BLaER1 (cell line): Measurements from ENCODE around the gene ACAP2.
A peak's percentile ranks its signal among the peaks of the same experiment; 100 is the strongest.
"Not testable (repeated sequence)": the region's sequence is repeated elsewhere in the genome, so short reads cannot be mapped to it uniquely, and the experiment has no call there.

ENCODE experiments used
- H3K27ac ChIP-seq: shearing (Covaris generic); formaldehyde crosslinking; 2 replicates; pipeline ENCODE4 v1.8.1; 2022
- H3K27me3 ChIP-seq: shearing (Covaris generic); formaldehyde crosslinking; 2 replicates; pipeline ENCODE4 v1.8.1; 2022
- H3K36me3 ChIP-seq: shearing (Covaris generic); formaldehyde crosslinking; 2 replicates; pipeline ENCODE4 v1.8.1; 2022
- H3K4me1 ChIP-seq: shearing (Covaris generic); formaldehyde crosslinking; 2 replicates; pipeline ENCODE4 v1.8.1; 2022
- H3K4me2 ChIP-seq: shearing (Covaris generic); formaldehyde crosslinking; 2 replicates; pipeline ENCODE4 v1.8.1; 2022
- H3K4me3 ChIP-seq: shearing (Covaris generic); formaldehyde crosslinking; 2 replicates; pipeline ENCODE4 v1.8.1; 2022
- H3K9ac ChIP-seq: shearing (Covaris generic); formaldehyde crosslinking; 2 replicates; pipeline ENCODE4 v1.8.1; 2022
- H3K9me3 ChIP-seq: shearing (Covaris generic); formaldehyde crosslinking; 2 replicates; pipeline ENCODE4 v1.8.1; 2022
- H4K20me1 ChIP-seq: shearing (Covaris generic); formaldehyde crosslinking; 2 replicates; pipeline ENCODE4 v1.8.1; 2022
- Cebpa-rat ChIP-seq: shearing (Covaris generic); IDR thresholded peaks from 2 replicates; pipeline ENCODE4 v1.8.1; 2022

ACAP2 gene

DNA sequence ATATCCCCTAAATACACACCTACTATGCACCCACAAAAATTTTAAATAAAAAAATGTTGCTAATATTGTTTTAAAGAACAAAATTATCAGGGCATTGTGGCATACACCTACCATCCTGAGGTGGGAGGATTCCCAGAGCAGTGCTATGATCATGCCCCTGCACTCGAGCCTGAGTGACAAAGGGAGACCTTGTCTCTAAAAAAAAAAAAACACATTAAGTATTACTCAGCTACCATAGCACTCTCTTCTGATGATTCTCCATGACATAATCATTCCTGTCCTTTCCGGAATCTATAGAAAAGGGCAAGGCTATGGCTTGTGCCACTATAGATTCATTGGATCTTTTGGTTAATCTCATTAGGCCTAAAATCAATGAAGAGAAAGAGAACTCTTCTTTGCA lies 77.4 kb downstream of the ACAP2 start:
- no peaks in the 10 kb centered on the region for H3K27me3 ChIP-seq
- H3K4me1 ChIP-seq: no peaks in the 10 kb centered on the region
- H3K9me3 ChIP-seq: peaks cover 9% of the 10 kb centered on the region
- H4K20me1 ChIP-seq: peaks cover 8% of the 10 kb centered on the region; the same call in 1 of the 2 replicates
- peaks cover 64% of the 10 kb centered on the region for H3K36me3 ChIP-seq
- H3K4me3 ChIP-seq: no peak overlapping the region
- no peak for TF ChIP-seq Cebpa-rat
- H3K9ac ChIP-seq: no peak overlapping the region
- no peak overlapping the region for H3K4me2 ChIP-seq
- H3K27ac ChIP-seq: no peak overlapping the region

DNA sequence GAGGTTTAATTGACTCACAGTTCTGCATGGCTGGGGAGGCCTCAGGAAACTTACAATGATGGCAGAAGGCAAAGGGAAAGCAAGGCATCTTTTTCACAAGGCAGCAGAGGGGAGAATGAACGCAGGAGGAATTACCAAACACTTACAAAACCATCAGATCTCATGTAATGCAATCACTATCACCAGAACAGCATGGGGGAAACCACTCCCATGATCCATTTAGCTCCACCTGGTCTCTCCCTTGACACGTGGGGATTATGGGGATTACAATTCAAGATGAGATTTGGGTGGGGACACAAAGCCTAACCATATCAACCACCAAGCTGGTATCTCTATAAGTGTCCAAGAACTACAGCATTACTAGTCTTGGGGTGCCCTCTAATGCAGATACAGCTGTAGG lies 85.0 kb downstream of the ACAP2 start:
- H3K27ac ChIP-seq, H3K9ac ChIP-seq, H3K4me1 ChIP-seq, H3K4me2 ChIP-seq, H3K4me3 ChIP-seq, H3K27me3 ChIP-seq: not testable (repeated sequence)
- Histone ChIP-seq H3K36me3 (peaks cover 49% of the 10 kb centered on the region), H4K20me1 (peaks cover 56% of the 10 kb centered on the region), H3K9me3 (peaks cover 16% of the 10 kb centered on the region)

DNA sequence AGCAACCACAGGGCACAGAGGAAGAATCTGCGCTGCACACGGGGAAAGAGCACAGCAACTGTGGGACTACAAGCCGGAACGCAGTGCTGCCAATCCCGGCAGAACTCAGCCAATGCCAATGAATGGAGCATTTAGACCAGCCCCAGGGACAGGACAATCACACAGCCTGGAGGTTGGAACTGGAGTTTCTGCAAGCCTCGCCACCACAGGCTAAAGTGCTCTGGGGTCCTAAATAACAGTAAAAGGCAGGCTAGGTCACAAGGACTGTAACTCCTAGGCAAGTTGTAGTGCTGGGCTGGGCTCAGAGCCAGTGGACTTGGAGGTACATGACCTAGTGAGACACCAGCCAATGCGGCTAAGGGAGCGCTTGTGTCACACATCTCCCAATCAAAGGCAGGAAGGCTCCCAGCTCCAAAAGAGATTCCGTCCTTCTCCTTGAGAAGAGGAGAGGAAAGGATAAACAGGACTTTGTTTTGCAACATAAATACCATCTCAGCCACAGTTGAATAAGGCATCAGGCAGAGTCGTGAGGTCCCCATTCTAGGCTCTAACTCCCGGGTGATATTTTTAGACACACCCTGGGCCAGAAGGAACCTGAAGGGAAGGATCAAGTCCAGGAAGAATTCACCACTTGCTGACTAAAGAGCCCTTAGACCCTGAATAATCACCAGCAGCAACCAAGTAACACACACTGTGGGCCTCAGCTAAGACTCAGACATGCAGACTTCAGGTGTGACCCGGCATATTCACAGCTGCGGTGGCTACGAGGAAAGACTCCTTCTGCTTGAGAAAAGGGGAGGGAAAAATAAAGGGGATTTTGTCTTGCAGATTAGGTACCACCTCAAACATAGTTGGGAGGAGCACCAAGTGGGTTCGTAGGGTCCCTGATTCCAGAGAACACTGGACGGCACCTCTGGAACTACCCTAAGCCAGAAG lies 86.4 kb downstream of the ACAP2 start:
- Histone ChIP-seq H3K9ac (no peak overlapping the region), H3K27me3 (no peaks in the 10 kb centered on the region), H4K20me1 (peaks cover 61% of the 10 kb centered on the region), H3K9me3 (peaks cover 16% of the 10 kb centered on the region), H3K36me3 (peaks cover 53% of the 10 kb centered on the region), H3K4me2 (no peak overlapping the region), H3K4me3 (no peak overlapping the region), H3K4me1 (no peaks in the 10 kb centered on the region), H3K27ac (no peak overlapping the region)
- TF ChIP-seq Cebpa-rat: no peak

GRCh38 chr3:195354009-195354408 lies 88.8 kb downstream of the ACAP2 start:
- H3K4me3 ChIP-seq, H3K27me3 ChIP-seq, H3K4me1 ChIP-seq, H3K27ac ChIP-seq, H3K4me2 ChIP-seq, H3K9ac ChIP-seq: not testable (repeated sequence)
- H3K36me3 ChIP-seq: peaks cover 62% of the 10 kb centered on the region
- H3K9me3 ChIP-seq: peaks cover 16% of the 10 kb centered on the region
- H4K20me1 ChIP-seq: peaks cover 58% of the 10 kb centered on the region

GRCh38 chr3:195352895-195353488 lies 89.8 kb downstream of the ACAP2 start:
- Histone ChIP-seq H3K27me3 (no peaks in the 10 kb centered on the region), H3K9me3 (peaks cover 16% of the 10 kb centered on the region), H3K4me3 (no peak overlapping the region), H3K4me2 (no peak overlapping the region), H3K4me1 (no peaks in the 10 kb centered on the region), H3K27ac (no peak overlapping the region), H3K9ac (no peak overlapping the region), H4K20me1 (peaks cover 63% of the 10 kb centered on the region), H3K36me3 (peaks cover 65% of the 10 kb centered on the region)
- TF ChIP-seq Cebpa-rat: no peak

- Histone ChIP-seq H3K4me2 (no peak overlapping the region), H3K27me3 (no peaks in the 10 kb centered on the region), H3K9ac (no peak overlapping the region), H3K4me1 (no peaks in the 10 kb centered on the region), H4K20me1 (peaks cover 51% of the 10 kb centered on the region; the same call in 1 of the 2 replicates), H3K4me3 (no peak overlapping the region), H3K36me3 (peaks cover 40% of the 10 kb centered on the region), H3K9me3 (no peaks in the 10 kb centered on the region), H3K27ac (no peak overlapping the region)
- TF ChIP-seq Cebpa-rat: no peak
These were observed 94.2 kb downstream of the ACAP2 start for GRCh38 chr3:195348426-195349115.

- Histone ChIP-seq H3K4me2 (no peak overlapping the region), H3K4me1 (no peaks in the 10 kb centered on the region), H3K9ac (no peak overlapping the region), H3K36me3 (peaks cover 61% of the 10 kb centered on the region), H4K20me1 (no peaks in the 10 kb centered on the region), H3K27me3 (no peaks in the 10 kb centered on the region), H3K4me3 (no peak overlapping the region), H3K27ac (no peak overlapping the region), H3K9me3 (no peaks in the 10 kb centered on the region)
- TF ChIP-seq Cebpa-rat: no peak
These were observed 105.1 kb downstream of the ACAP2 start for GRCh38 chr3:195337747-195338146.

GRCh38 chr3:195334967-195335366 lies 107.9 kb downstream of the ACAP2 start:
- H3K36me3 ChIP-seq: peaks cover 67% of the 10 kb centered on the region
- TF ChIP-seq Cebpa-rat: no peak
- H3K4me2 ChIP-seq: no peak overlapping the region
- no peak overlapping the region for H3K9ac ChIP-seq
- no peaks in the 10 kb centered on the region for H3K9me3 ChIP-seq
- no peaks in the 10 kb centered on the region for H4K20me1 ChIP-seq
- no peak overlapping the region for H3K27ac ChIP-seq
- no peaks in the 10 kb centered on the region for H3K27me3 ChIP-seq
- no peaks in the 10 kb centered on the region for H3K4me1 ChIP-seq
- H3K4me3 ChIP-seq: no peak overlapping the region

- H3K9me3 ChIP-seq: peaks cover 40% of the 10 kb centered on the region
- no peak overlapping the region for H3K9ac ChIP-seq
- peak overlapping the region; percentile 42 for H3K4me3 ChIP-seq
- no peak for TF ChIP-seq Cebpa-rat
- no peaks in the 10 kb centered on the region for H4K20me1 ChIP-seq
- H3K4me2 ChIP-seq: no peak overlapping the region
- no peaks in the 10 kb centered on the region for H3K4me1 ChIP-seq
- no peak overlapping the region for H3K27ac ChIP-seq
- peaks cover 51% of the 10 kb centered on the region for H3K36me3 ChIP-seq
- no peaks in the 10 kb centered on the region for H3K27me3 ChIP-seq
These were observed 123.8 kb downstream of the ACAP2 start for GRCh38 chr3:195319060-195319459.

- Histone ChIP-seq H3K9ac (no peak overlapping the region), H3K27me3 (no peaks in the 10 kb centered on the region), H3K4me3 (no peak overlapping the region), H3K4me1 (no peaks in the 10 kb centered on the region), H4K20me1 (no peaks in the 10 kb centered on the region), H3K27ac (no peak overlapping the region), H3K36me3 (peaks cover 11% of the 10 kb centered on the region), H3K4me2 (no peak overlapping the region), H3K9me3 (no peaks in the 10 kb centered on the region)
- no peak for TF ChIP-seq Cebpa-rat
These were observed 130.1 kb downstream of the ACAP2 start for GRCh38 chr3:195312714-195313113.
